GM21619 (cell line): ENCODE data around the gene WDR17.

Experiments
- ATAC-seq: cut with Tn5 transposase; IDR thresholded peaks from one replicate; pipeline ENCODE4 v1.9.1; 2021; ENCODE audit not compliant: unreplicated experiment

The WDR17 gene

DNA sequence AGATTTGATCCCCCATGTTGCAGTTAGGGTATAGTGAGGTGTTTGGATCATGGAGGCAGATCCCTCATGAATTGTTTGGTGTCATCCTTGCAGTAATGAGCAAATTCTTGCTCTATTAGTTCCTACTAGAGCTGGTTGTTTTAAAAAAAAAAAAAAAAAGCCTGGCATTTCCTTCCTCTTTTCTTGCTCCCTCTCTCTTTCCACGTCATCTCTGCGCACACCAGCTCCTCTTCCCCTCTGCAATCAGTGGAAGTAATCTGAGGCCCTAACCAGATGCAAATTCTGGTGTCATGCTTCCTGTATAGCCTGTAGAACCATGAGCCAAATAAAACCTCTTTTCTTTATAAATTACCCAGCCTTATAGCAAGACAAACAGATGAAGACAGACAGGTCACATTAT lies 24.5 kb downstream of the WDR17 start:
- ATAC-seq = peak; percentile 69

GRCh38 chr4:176099314-176099713 lies 33.7 kb downstream of the WDR17 start:
- ATAC-seq = no peak

DNA sequence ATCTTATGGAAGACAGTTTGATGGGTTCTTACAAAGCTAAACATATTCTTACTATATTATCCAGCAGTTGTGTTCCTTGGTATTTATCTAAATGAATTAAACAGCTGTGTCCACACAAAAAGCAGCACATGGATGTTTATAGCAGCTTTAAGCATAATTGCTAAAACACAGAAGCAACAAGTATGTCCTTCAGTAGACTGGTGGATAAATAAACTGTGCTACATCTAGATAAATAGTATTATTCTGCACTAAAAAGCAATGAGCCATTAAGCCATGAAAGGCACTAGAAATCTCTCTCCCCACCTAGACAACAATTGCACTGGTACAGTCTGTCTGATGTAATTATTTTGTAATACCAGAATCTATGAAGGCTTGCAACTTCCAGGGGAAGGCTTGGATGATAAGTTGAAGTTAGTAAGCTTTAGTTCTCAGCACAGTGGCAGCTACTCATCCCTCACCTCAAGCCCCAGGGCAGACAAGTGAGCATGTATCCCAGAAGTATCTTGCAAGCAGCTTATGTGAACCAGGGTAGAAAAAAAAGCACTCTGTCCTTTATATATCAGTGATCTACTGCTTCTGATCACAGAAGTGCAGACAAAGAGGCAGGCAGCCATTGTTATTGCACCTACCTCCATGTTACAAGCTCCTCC lies 36.9 kb downstream of the WDR17 start:
- no peak for ATAC-seq

- no peak for ATAC-seq
Observed at GRCh38 chr4:176107695-176108094, 42.1 kb downstream of the WDR17 start.

DNA sequence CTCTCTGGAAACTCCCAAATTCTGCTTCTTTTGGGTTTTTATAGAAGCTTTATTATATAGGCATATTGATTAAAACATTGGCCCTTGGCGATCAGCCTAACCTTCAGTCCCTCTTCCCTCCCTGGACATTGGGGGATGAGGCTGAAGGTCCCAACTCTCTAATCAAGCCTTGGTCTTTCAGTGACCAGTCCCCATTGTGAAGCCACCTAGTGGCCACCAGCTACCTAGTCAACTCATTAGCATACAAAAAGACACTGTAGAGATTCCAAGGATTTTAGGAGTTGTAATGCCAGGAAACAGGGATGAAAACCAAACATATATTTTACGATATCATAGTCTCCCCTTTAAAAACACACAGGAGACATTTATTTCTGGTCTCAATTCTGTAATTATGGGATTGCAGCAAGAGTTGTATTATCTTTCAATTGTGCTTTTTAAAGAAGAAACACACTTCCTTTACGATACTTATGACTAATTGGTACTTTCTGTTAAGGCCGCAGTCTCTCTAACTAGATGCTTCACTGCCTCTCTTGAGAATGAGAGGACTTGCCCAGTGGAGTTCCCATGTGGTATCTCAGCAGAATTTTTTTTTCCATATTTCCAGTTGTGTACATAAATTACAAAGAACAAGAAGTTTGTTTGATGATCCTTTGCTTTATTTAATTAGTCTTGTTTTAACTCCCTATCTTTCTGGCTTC lies 58.2 kb downstream of the WDR17 start:
- ATAC-seq = peak; percentile 100

DNA sequence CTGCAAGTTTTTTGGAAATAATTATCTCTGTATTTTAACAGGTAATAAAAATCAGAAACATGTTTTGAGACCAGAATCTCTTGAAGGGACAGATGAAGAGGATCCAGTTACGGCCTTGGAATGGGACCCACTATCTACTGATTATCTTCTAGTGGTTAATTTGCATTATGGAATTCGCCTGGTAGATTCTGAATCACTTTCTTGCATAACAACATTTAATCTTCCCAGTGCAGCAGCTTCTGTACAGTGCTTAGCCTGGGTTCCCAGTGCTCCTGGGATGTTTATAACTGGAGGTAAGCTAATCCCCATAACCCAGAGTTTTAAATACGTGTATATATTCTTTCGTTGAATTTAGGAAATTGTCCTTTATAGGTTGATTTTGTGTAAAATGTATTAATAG lies 59.4 kb downstream of the WDR17 start:
- ATAC-seq = no peak

GRCh38 chr4:176134670-176135069 lies 69.0 kb downstream of the WDR17 start:
- ATAC-seq = no peak

DNA sequence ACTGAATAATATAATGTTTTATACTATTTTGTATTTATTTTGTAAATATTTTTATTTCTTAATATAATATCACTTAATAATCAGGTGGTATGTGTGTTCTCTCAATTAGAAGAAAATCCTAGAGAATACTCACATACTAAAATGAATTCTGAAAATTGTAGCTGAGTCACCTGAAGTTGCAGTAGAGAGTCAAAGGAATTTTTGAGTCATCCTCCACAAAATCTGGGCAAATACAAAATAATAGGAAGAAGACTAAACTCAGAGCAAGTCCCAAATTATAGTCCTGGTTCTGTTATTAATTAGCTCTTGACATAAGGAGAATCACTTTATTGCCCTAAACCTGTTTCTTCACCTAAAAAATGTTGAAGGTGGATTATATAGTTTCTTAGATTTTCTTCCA lies 72.0 kb downstream of the WDR17 start:
- ATAC-seq = no peak

GRCh38 chr4:176139518-176139917 lies 73.9 kb downstream of the WDR17 start:
- no peak for ATAC-seq

DNA sequence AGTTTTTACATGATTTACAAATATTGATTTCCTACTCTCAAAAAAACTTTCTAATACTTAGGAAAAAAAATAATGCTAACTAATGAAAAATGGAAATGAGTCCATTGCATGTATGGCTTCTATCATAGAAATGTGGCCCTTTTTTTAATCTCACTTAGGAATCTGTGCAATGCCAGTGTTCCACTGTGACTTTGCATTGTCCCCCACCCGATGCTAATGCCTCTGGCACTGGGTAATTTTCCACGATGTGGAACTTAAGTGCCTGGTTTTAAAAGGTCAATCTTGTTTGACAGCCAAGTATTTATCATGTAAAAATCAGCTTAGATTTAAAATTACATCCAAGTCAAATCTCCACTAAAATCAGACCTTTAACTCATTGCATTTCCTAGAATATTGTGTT lies 76.6 kb downstream of the WDR17 start:
- ATAC-seq = no peak

DNA sequence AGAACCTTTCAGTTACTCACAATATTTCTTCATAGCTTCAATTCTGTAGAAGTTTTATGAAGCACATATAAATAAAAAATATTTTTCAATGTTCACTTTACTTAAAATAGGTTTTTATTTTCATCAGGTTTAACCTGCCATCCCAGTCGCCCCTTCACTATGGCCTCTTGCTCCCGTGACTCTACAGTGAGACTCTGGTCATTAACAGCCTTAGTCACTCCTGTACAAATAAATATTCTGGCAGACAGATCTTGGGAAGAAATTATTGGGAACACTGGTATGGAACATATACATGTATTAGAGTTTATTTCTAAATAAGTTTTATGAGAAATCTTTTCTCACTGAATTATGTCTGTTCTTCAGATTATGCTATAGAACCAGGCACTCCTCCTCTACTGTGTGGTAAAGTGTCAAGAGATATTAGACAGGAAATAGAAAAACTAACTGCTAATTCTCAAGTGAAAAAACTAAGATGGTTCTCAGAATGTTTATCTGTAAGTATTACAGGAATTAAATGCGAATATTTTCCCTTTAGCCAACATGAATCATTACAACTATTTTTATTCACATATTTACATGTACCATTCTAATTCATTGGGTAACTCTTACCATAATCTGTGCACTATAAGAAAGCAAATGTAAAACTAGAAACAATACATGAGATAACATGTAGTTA lies 84.2 kb downstream of the WDR17 start:
- peak; percentile 19 for ATAC-seq

- peak; percentile 66 for ATAC-seq
Observed at GRCh38 chr4:176150356-176150682, 84.7 kb downstream of the WDR17 start.

DNA sequence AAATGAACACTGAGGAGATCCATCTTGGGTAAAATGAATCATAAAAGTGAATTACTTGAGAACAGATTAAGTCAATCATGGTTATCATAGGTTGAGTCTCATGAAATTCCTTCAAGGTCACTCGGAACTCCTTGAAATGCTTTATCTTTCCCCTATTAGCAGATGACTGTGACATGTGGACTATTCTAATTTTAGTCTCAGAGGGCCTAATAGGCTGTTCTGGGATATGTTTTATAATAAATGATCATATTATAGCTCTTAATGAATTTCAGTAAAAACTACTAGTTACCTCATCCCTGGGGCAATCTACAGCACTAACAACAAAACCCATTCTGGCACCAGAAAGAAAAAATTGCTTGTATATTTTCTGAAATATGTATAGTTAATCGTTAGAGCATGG lies 85.1 kb downstream of the WDR17 start:
- ATAC-seq = no peak

DNA sequence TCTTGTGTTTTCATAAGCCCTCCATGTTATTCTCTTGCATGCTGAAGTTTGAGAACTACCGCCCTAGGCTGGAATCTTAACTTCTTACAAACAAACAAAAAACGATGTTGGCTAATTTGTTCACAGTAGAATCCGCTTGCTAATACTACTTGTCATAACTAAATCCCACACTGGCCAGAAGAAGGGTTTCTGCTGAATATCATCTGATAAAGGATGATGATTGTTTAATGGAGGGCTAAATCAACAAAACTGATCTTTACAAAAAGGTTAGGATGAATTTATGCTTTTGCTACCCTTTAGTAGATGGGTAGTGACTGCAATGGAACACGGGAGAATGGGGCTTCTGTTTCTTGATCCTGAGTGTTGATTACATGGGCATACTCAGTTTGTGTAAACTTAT lies 87.5 kb downstream of the WDR17 start:
- ATAC-seq = no peak

DNA sequence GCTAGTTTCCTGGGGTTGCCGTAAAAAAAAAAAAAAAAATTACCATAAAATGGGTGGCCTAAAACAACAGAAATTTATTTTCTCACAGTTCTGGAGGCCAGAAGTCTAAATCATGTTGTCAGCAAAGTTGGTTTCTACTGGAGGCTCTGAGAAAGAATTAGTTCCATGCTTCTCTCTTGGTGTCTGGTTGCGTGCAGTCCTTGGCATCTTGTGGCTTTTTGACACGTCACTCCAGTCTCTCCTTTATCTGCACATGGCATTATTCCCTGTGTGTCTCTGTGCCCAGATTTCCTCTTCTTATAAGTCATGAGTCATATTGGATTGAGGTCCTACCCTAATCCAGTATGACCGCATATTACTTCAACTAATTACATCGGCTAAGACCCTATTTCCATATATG lies 91.0 kb downstream of the WDR17 start:
- ATAC-seq = no peak

DNA sequence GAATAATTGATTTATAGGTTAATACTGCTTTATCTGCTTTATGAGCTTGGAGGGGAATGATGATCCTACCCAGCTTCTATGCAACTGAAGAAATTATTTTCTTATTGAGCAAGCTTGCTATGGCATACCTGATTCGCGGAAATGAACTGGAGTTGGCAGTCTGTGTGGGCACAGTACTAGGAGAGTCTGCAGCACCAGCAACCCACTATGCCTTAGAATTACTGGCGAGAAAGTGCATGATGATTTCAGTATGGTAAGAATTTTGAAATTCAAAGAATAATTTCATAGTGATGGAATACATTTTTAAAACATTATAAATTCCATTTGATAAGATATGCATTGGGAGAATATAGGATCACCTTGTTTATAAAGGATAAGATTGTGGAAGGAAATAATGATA lies 97.4 kb downstream of the WDR17 start:
- no peak for ATAC-seq

- ATAC-seq = no peak
Observed at GRCh38 chr4:176185051-176185450, 119.4 kb downstream of the WDR17 start.

GRCh38 chr4:176186067-176186466 lies 120.4 kb downstream of the WDR17 start:
- ATAC-seq = peak; percentile 53

- ATAC-seq = no peak
Observed at GRCh38 chr4:176186671-176187395, 121.2 kb downstream of the WDR17 start.

DNA sequence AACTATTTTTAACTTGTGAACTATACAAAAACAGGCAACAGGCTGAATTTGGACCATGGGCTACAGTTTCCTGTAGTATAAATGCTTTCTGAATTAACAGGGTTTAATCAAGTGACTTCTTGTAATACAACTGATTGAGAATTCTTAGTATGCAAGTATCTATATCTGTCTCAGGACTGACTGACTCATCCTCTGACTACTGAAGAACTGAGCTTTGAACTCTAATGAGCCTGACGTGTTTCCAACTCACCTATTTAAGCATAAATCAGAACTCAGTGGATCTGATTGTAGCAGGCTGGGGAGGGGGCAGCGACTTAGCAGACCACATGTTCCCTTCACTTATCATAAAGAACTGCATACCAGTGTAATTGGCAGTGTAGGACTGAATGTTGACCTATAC lies 122.0 kb downstream of the WDR17 start:
- no peak for ATAC-seq

- no peak for ATAC-seq
Observed at GRCh38 chr4:176188654-176189053, 123.0 kb downstream of the WDR17 start.
